Astrocyte of the hippocampus (primary cell): ENCODE measurements around the gene KEAP1.

Source experiments
- DNase-seq: peaks from one replicate; pipeline ENCODE4 v3.0.0; 2011; ENCODE audit warnings: low read depth, low spot score

The KEAP1 gene

GRCh38 chr19:10450853-10451609 is 52.1 kb downstream of the KEAP1 start:
- DNase-seq, result no peak

GRCh38 chr19:10450191-10450852 is 52.8 kb downstream of the KEAP1 start:
- DNase-seq, result no peak

- DNase-seq, result no peak
Measured at GRCh38 chr19:10449037-10449436, 54.1 kb downstream of the KEAP1 start.

GRCh38 chr19:10442698-10443097 is 60.5 kb downstream of the KEAP1 start:
- no peak for DNase-seq

- no peak for DNase-seq
Measured at GRCh38 chr19:10439588-10439987, 63.6 kb downstream of the KEAP1 start.
